Measurements from ENCODE around the gene DSG3. TPM values are rescaled to one million over a fixed set of nuclear protein-coding genes. Genes with fewer than 3 reads are reported as not detected.

Gene DSG3
- 0.03 TPM in 2 of 5 replicates, not detected in the others for total RNA-seq (2022; extraction: Qiagen RNA extraction; ENCODE audit: low read depth)

GRCh38 chr18:31447530-31448191 is at the start of gene DSG3:
Gene DSG3, plus strand, starts transcription at chr18:31447741. Its CDS starts 137 bp downstream, at chr18:31447878.

GRCh38 chr18:31497836-31498573 is 50.5 kb downstream of the DSG3 start, which contains the start of gene DSG2:
Gene DSG2, plus strand, starts transcription at chr18:31498177. Its CDS starts 75 bp downstream, at chr18:31498252.

Other genes with a start within 250 kb of the DSG3 start
- not detected in 5 replicates for gene DSG1, start 129.6 kb upstream of the DSG3 start, total RNA-seq (2022; extraction: Qiagen RNA extraction; ENCODE audit: low read depth)
- gene DSG4, start 71.0 kb upstream of the DSG3 start, total RNA-seq (2022; extraction: Qiagen RNA extraction; ENCODE audit: low read depth), result not detected in 5 replicates
- 43.0 to 68.6 TPM (median 65.3 TPM) in 5 replicates for gene DSG2, start 50.4 kb downstream of the DSG3 start, total RNA-seq (2022; extraction: Qiagen RNA extraction; ENCODE audit: low read depth)
- gene TTR, start 144.1 kb downstream of the DSG3 start, total RNA-seq (2022; extraction: Qiagen RNA extraction; ENCODE audit: low read depth), result 0.32 to 0.58 TPM (median 0.38 TPM) in 3 of 5 replicates, not detected in the others
- gene B4GALT6, start 236.8 kb downstream of the DSG3 start, total RNA-seq (2022; extraction: Qiagen RNA extraction; ENCODE audit: low read depth), result 4.5 to 7.5 TPM (median 6.4 TPM) in 5 replicates

Data from A549 treated with GW870086 at 1 μM for 4 hours (cell line).